IMR-90 (cell line): ENCODE measurements around the gene PSAP. TPM values are rescaled to one million over a fixed set of nuclear protein-coding genes. Genes with fewer than 3 reads are reported as not detected.

Experiments used
- ATAC-seq: fragments of 200-7000 bp; cut with Tn5 transposase; 2 replicates; pipeline ENCODE4 v1.9.1; 2020; ENCODE audit warnings: low read depth, mild to moderate bottlenecking, moderate library complexity
- BruUV-seq: library from RNA; stranded (reverse); fragments of 400-500 nt; replicated peaks from 2 replicates; lab custom pipeline; 2021; lab: Mats Ljungman, UMichigan
- CTCF ChIA-PET: fragments of 300-600 bp; formaldehyde crosslinking; extraction: SDS; loops from one replicate; lab custom pipeline; 2021; ENCODE audit warnings: antibody characterized with exemption; lab: Yijun Ruan, JAX
- POLR2A ChIA-PET: fragments of 300-600 bp; sonication (Branson Sonifier 250); formaldehyde crosslinking; loops from one replicate; lab custom pipeline; 2022; ENCODE audit warnings: antibody characterized with exemption; ENCODE audit not compliant: unreplicated experiment; lab: Charles Lee
- DNase-seq: peaks from one replicate; pipeline ENCODE4 v3.0.0; 2013
- H2AFZ ChIP-seq: replicated peaks from 2 replicates; pipeline ENCODE3; 2013; ENCODE audit warnings: low read length, mild to moderate bottlenecking; ENCODE audit not compliant: poor library complexity
- H2AK5ac ChIP-seq: 2 replicates; pipeline ENCODE4 v1.6.1; 2013; ENCODE audit warnings: low read depth, low read length, inconsistent platforms
- H2AK9ac ChIP-seq: replicated peaks from 2 replicates; pipeline ENCODE3; 2013; ENCODE audit warnings: mild to moderate bottlenecking, low read depth, low read length, moderate library complexity; ENCODE audit not compliant: poor library complexity
- H2BK120ac ChIP-seq: 2 replicates; pipeline ENCODE4 v1.6.1; 2013; ENCODE audit warnings: low read depth, low read length, inconsistent platforms
- H2BK15ac ChIP-seq: 3 replicates; pipeline ENCODE4 v1.6.1; 2013; ENCODE audit warnings: low read depth, low read length, inconsistent platforms
- H2BK20ac ChIP-seq: 2 replicates; pipeline ENCODE4 v1.6.1; 2013; ENCODE audit warnings: low read depth, mild to moderate bottlenecking, inconsistent platforms, low read length, moderate library complexity
- H2BK5ac ChIP-seq: 2 replicates; pipeline ENCODE4 v1.6.1; 2013; ENCODE audit warnings: mild to moderate bottlenecking, low read depth, low read length, inconsistent platforms; ENCODE audit not compliant: poor library complexity, severe bottlenecking
- H3K14ac ChIP-seq: replicated peaks from 2 replicates; pipeline ENCODE4 v1.6.1; 2013; ENCODE audit warnings: low read depth, low read length, inconsistent platforms
- H3K18ac ChIP-seq: 2 replicates; pipeline ENCODE4 v1.6.1; 2013; ENCODE audit warnings: low read depth, low read length, control low read depth
- H3K23ac ChIP-seq: 2 replicates; pipeline ENCODE4 v1.6.1; 2013; ENCODE audit warnings: low read depth, low read length, inconsistent platforms
- H3K27ac ChIP-seq: 2 replicates; pipeline ENCODE4 v1.5.1; 2013; ENCODE audit warnings: mild to moderate bottlenecking, control low read depth, low read length; ENCODE audit not compliant: insufficient read depth
- H3K27me3 ChIP-seq: 2 replicates; pipeline ENCODE4 v1.6.1; 2013; ENCODE audit warnings: low read length; ENCODE audit not compliant: control insufficient read depth, insufficient read depth
- H3K36me3 ChIP-seq: 2 replicates; pipeline ENCODE4 v1.6.1; 2013; ENCODE audit warnings: low read length, mixed read lengths; ENCODE audit not compliant: control insufficient read depth, insufficient read depth
- H3K4ac ChIP-seq: 2 replicates; pipeline ENCODE4 v1.6.1; 2013; ENCODE audit warnings: low read depth, low read length, inconsistent platforms
- H3K4me1 ChIP-seq: 2 replicates; pipeline ENCODE4 v1.6.1; 2013; ENCODE audit warnings: low read length, mixed read lengths; ENCODE audit not compliant: control insufficient read depth, insufficient read depth
- H3K4me2 ChIP-seq: 2 replicates; pipeline ENCODE4 v1.6.1; 2013; ENCODE audit warnings: low read depth, mild to moderate bottlenecking, control low read depth, low read length, moderate library complexity
- H3K4me3 ChIP-seq: 2 replicates; pipeline ENCODE4 v1.5.1; 2013; ENCODE audit warnings: low read depth, mild to moderate bottlenecking, control low read depth, low read length, moderate library complexity; ENCODE audit not compliant: insufficient read depth
- H3K56ac ChIP-seq: 2 replicates; pipeline ENCODE4 v1.6.1; 2013; ENCODE audit warnings: low read length, inconsistent platforms; ENCODE audit not compliant: insufficient read depth; ENCODE audit errors: extremely low read depth
- H3K79me1 ChIP-seq, 2 experiments: 2 replicates each; pipeline ENCODE4 v1.6.1; 2013; ENCODE audit warnings: low read length in 2 of 2, inconsistent platforms in 1 of 2, low read depth in 1 of 2
- H3K9ac ChIP-seq: 2 replicates; pipeline ENCODE4 v1.6.1; 2013; ENCODE audit warnings: low read depth, low read length, control low read depth
- H3K9me1 ChIP-seq: 2 replicates; pipeline ENCODE4 v1.6.1; 2013; ENCODE audit warnings: low read length, inconsistent platforms; ENCODE audit not compliant: insufficient read depth
- H3K9me3 ChIP-seq: 2 replicates; pipeline ENCODE4 v1.6.1; 2013; ENCODE audit warnings: low read length; ENCODE audit not compliant: control insufficient read depth, insufficient read depth
- H4K20me1 ChIP-seq: 2 replicates; pipeline ENCODE4 v1.6.1; 2013; ENCODE audit warnings: low read length, inconsistent platforms; ENCODE audit not compliant: insufficient read depth
- H4K5ac ChIP-seq: 2 replicates; pipeline ENCODE4 v1.6.1; 2013; ENCODE audit warnings: mild to moderate bottlenecking, low read depth, low read length, control low read depth
- H4K8ac ChIP-seq, 2 experiments: 2 replicates each; pipeline ENCODE4 v1.6.1; 2013; ENCODE audit warnings: low read depth in 2 of 2, low read length in 2 of 2, control low read depth in 1 of 2, inconsistent platforms in 1 of 2
- H4K91ac ChIP-seq: 2 replicates; pipeline ENCODE4 v1.6.1; 2013; ENCODE audit warnings: low read depth, low read length, inconsistent platforms; ENCODE audit not compliant: insufficient read depth
- BHLHE40 ChIP-seq: fragments of 150-350 bp; IDR thresholded peaks from 2 replicates; pipeline ENCODE4 v1.6.1; 2016; ENCODE audit warnings: mild to moderate bottlenecking, low read depth, low read length
- CEBPB ChIP-seq: IDR thresholded peaks from 2 replicates; pipeline ENCODE4 v1.6.1; 2012; ENCODE audit warnings: low read depth, low read length, improper control_type of control experiment
- CHD1 ChIP-seq: IDR thresholded peaks from 2 replicates; pipeline ENCODE4 v1.6.1; 2012; ENCODE audit warnings: low read depth, low read length, improper control_type of control experiment
- FOS ChIP-seq: fragments of 150-350 bp; IDR thresholded peaks from 2 replicates; pipeline ENCODE4 v1.6.1; 2016; ENCODE audit warnings: low read depth, low read length
- MAFK ChIP-seq: IDR thresholded peaks from 2 replicates; pipeline ENCODE4 v1.6.1; 2012; ENCODE audit warnings: low read depth, low read length, improper control_type of control experiment
- MAZ ChIP-seq: IDR thresholded peaks from 2 replicates; pipeline ENCODE4 v1.6.1; 2012; ENCODE audit warnings: low read depth, mild to moderate bottlenecking, low read length, improper control_type of control experiment, moderate library complexity, borderline replicate concordance
- MXI1 ChIP-seq: IDR thresholded peaks from 2 replicates; pipeline ENCODE4 v1.6.1; 2012; ENCODE audit warnings: low read depth, mild to moderate bottlenecking, low read length, moderate library complexity, borderline replicate concordance
- NFE2L2 ChIP-seq: fragments of 150-350 bp; IDR thresholded peaks from 2 replicates; pipeline ENCODE4 v1.6.1; 2016; ENCODE audit warnings: low read depth, mild to moderate bottlenecking, low read length
- POLR2A ChIP-seq: IDR thresholded peaks from 2 replicates; pipeline ENCODE4 v1.6.1; 2012; ENCODE audit warnings: mild to moderate bottlenecking, low read depth, low read length
- RAD21 ChIP-seq: IDR thresholded peaks from 2 replicates; pipeline ENCODE4 v1.6.1; 2012; ENCODE audit warnings: low read length, improper control_type of control experiment
- RCOR1 ChIP-seq: IDR thresholded peaks from 2 replicates; pipeline ENCODE4 v1.6.1; 2012; ENCODE audit warnings: mild to moderate bottlenecking, low read length, improper control_type of control experiment; ENCODE audit not compliant: insufficient replicate concordance
- RFX5 ChIP-seq: IDR thresholded peaks from 2 replicates; pipeline ENCODE4 v1.8.0; 2012; ENCODE audit warnings: low read depth, mild to moderate bottlenecking, low read length, moderate library complexity
- SMC3 ChIP-seq: fragments of 150-350 bp; IDR thresholded peaks from 2 replicates; pipeline ENCODE4 v1.6.1; 2016; ENCODE audit warnings: low read depth, mild to moderate bottlenecking, antibody characterized with exemption, low read length, moderate library complexity
- WGBS, 2 experiments: methylation state at CpG; one replicate each; pipeline versions ENCODE4 v1.1.5 to v1.1.7; 2013; ENCODE audit warnings: missing lambda C conversion rate in 2 of 2; ENCODE audit not compliant: insufficient read length in 1 of 2; ENCODE audit errors: extremely low coverage in 2 of 2; 5-methylcytosine and 5-hydroxymethylcytosine counted together
- dilution Hi-C: fragments of 300-500 bp; cut with HindIII; formaldehyde crosslinking; loops from one replicate; pipeline ENCODE4 v1.14.3; 2018; ENCODE audit warnings: low sequenced_read_pairs; ENCODE audit not compliant: unreplicated experiment
- in situ Hi-C: fragments of 300-500 bp; cut with MboI; formaldehyde crosslinking; loops from 3 replicates; pipeline ENCODE4 v1.14.3; 2019; ENCODE audit warnings: low sequenced_read_pairs, inconsistent platforms, mixed read lengths
- intact Hi-C: fragments of 100-400 bp; cut with micrococcal nuclease; formaldehyde crosslinking; loops from 2 replicates; pipeline ENCODE4 v1.10.0; 2022
- polyA plus RNA-seq, 3 experiments: library from polyadenylated mRNA; depleted of rRNA; stranded (reverse); fragments of >200 nt; gene quantifications; 2 replicates each; pipeline ENCODE4 v1.2.3, GENCODE V29; 2012; ENCODE audit warnings: low replicate concordance in 1 of 3
- total RNA-seq: library from RNA; depleted of rRNA; stranded (reverse); fragments of >200 nt; gene quantifications from 2 replicates; pipeline ENCODE4 v1.2.3, GENCODE V29; 2012
- TF ChIP-seq, protein P1 (sequence below): fragments of 150-350 bp; IDR thresholded peaks from 2 replicates; pipeline ENCODE4 v1.6.1; 2017; ENCODE audit warnings: mild to moderate bottlenecking, antibody characterized with exemption, low read length, low read depth
- TF ChIP-seq, protein P2 (sequence below): conservative IDR thresholded peaks from 2 replicates; pipeline ENCODE4 v1.5.1; 2012; ENCODE audit warnings: mild to moderate bottlenecking, low read depth, low read length, improper control_type of control experiment
- TF ChIP-seq, protein P3 (sequence below): fragments of 150-350 bp; IDR thresholded peaks from 2 replicates; pipeline ENCODE4 v1.6.1; 2016; ENCODE audit warnings: low read depth, mild to moderate bottlenecking, low read length, moderate library complexity, borderline replicate concordance

PSAP gene
- total and polyA plus RNA-seq, 2 of the 4 experiments (the other 2 are of a cell fraction) = 216 to 876 TPM

GRCh38 chr10:71797533-71798307 is 53.3 kb downstream of the PSAP start:
- H4K20me1 ChIP-seq = no peaks in the 10 kb centered on the region
- dilution Hi-C loops = no loop called here
- BruUV-seq = no TSS peak
- TF ChIP-seq CHD1 (no peak), POLR2A (no peak), SMC3 (no peak), NFE2L2 (no peak), RAD21 (no peak), CEBPB (no peak), RFX5 (no peak), BHLHE40 (no peak), FOS (no peak), RCOR1 (no peak), MAZ (no peak), MXI1 (no peak), MAFK (no peak)
- TF ChIP-seq, protein P1, sequence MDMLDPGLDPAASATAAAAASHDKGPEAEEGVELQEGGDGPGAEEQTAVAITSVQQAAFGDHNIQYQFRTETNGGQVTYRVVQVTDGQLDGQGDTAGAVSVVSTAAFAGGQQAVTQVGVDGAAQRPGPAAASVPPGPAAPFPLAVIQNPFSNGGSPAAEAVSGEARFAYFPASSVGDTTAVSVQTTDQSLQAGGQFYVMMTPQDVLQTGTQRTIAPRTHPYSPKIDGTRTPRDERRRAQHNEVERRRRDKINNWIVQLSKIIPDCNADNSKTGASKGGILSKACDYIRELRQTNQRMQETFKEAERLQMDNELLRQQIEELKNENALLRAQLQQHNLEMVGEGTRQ = no peak
- TF ChIP-seq, protein P2, sequence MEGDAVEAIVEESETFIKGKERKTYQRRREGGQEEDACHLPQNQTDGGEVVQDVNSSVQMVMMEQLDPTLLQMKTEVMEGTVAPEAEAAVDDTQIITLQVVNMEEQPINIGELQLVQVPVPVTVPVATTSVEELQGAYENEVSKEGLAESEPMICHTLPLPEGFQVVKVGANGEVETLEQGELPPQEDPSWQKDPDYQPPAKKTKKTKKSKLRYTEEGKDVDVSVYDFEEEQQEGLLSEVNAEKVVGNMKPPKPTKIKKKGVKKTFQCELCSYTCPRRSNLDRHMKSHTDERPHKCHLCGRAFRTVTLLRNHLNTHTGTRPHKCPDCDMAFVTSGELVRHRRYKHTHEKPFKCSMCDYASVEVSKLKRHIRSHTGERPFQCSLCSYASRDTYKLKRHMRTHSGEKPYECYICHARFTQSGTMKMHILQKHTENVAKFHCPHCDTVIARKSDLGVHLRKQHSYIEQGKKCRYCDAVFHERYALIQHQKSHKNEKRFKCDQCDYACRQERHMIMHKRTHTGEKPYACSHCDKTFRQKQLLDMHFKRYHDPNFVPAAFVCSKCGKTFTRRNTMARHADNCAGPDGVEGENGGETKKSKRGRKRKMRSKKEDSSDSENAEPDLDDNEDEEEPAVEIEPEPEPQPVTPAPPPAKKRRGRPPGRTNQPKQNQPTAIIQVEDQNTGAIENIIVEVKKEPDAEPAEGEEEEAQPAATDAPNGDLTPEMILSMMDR = no peak
- TF ChIP-seq, protein P3, sequence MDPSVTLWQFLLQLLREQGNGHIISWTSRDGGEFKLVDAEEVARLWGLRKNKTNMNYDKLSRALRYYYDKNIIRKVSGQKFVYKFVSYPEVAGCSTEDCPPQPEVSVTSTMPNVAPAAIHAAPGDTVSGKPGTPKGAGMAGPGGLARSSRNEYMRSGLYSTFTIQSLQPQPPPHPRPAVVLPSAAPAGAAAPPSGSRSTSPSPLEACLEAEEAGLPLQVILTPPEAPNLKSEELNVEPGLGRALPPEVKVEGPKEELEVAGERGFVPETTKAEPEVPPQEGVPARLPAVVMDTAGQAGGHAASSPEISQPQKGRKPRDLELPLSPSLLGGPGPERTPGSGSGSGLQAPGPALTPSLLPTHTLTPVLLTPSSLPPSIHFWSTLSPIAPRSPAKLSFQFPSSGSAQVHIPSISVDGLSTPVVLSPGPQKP = no peak
- no peak overlapping the region for H3K4me2 ChIP-seq
- H3K27me3 ChIP-seq = peaks cover 26% of the 10 kb centered on the region
- H4K5ac ChIP-seq = no peak overlapping the region
- H2BK5ac ChIP-seq = no peak overlapping the region
- no peaks in the 10 kb centered on the region for H3K9me3 ChIP-seq
- ATAC-seq (no peak), DNase-seq (no peak)
- intact Hi-C loops = no loop called here
- H3K23ac ChIP-seq = no peak overlapping the region
- H3K4me1 ChIP-seq = no peaks in the 10 kb centered on the region
- no peak overlapping the region for H2BK120ac ChIP-seq
- CTCF ChIA-PET = no interaction called here
- H3K18ac ChIP-seq = no peak overlapping the region
- POLR2A ChIA-PET = no interaction called here
- H2AFZ ChIP-seq = no peak overlapping the region
- no peak overlapping the region for H4K91ac ChIP-seq
- no peak overlapping the region for H3K9ac ChIP-seq
- no peak overlapping the region for H3K4me3 ChIP-seq
- no peaks in the 10 kb centered on the region for H3K9me1 ChIP-seq
- no peak overlapping the region for H3K4ac ChIP-seq
- H2AK9ac ChIP-seq = no peak overlapping the region
- no peak overlapping the region for H3K14ac ChIP-seq
- H3K27ac ChIP-seq = no peak overlapping the region
- no peak overlapping the region for H2AK5ac ChIP-seq
- in situ Hi-C loops = no loop called here
- no peak overlapping the region for H4K8ac ChIP-seq
- no peak overlapping the region for H2BK15ac ChIP-seq
- no peak overlapping the region for H2BK20ac ChIP-seq
- WGBS, 2 experiments = 54% methylated on average over 3 of the region's 10 CpGs; no CpG with 5 or more reads in 1 of the 2 experiments
- no peaks in the 10 kb centered on the region for H3K79me1 ChIP-seq
- no peaks in the 10 kb centered on the region for H3K36me3 ChIP-seq
- no peak overlapping the region for H3K56ac ChIP-seq
